Measurements from ENCODE around the gene HOXD8. TPM values are rescaled to one million over a fixed set of nuclear protein-coding genes. Genes with fewer than 3 reads are reported as not detected.

HOXD8 gene
- total RNA-seq, 2 experiments from 2014 or later, result not detected

DNA sequence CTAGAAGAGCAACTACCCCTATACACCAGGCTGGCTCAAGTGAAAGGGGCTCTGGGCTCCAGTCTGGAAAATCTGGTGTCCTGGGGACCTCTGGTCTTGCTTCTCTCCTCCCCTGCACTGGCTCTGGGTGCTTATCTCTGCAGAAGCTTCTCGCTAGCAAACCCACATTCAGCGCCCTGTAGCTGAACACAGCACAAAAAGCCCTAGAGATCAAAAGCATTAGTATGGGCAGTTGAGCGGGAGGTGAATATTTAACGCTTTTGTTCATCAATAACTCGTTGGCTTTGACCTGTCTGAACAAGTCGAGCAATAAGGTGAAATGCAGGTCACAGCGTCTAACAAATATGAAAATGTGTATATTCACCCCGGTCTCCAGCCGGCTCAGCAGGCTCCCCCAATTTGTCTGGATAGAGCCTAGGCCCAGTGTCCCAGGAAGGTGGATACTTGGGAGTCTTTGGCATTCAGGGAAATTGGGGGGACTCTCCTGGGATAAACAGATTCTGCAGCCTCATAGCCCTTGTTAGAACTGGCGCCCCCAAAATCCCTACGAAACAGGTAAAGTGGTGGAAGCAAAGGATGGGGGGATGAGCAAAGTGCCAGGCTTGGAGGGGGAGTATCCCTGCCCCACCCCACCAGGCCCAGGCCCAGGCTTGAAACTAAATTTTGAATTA, 19.4 kb downstream of the HOXD8 start:
- Mint-ChIP-seq H3K9me3 (ENCODE audit: low read depth) (no peaks in the 10 kb centered on the region), H3K4me3 (no peak overlapping the region), H3K4me1 (no peaks in the 10 kb centered on the region), H3K27ac (no peak overlapping the region), H3K27me3 (peaks cover 93% of the 10 kb centered on the region), H3K36me3 (no peaks in the 10 kb centered on the region)
- DNase-seq, result no peak
- CTCF ChIA-PET, result no interaction called here
- ATAC-seq, result no peak

DNA sequence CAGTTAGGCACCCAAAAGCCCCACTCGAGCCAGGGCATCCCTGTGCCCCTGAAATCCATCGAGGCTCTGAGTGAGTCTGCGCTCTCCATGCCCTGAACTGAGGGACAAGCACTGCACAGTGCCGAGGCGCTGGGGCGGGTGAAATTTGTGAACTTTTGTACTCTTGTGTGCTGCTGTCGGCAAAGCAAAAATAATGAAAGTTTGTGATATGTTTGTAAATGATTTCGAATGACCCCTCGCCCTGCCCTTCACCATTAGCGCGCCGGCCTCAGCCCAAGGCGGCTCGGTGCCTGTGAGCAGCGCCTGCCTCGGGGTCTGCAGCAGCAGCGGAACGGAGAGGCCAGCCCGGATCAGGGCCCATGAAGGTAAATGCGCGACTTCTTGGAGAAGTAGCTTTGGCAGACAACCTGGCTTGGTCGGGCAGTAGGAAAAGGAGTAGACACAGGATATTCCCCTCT, 20.0 kb downstream of the HOXD8 start:
- no peak overlapping the region for H3K27ac Mint-ChIP-seq
- ATAC-seq, result no peak
- H3K4me1 Mint-ChIP-seq, result no peaks in the 10 kb centered on the region
- H3K27me3 Mint-ChIP-seq, result peaks cover 95% of the 10 kb centered on the region
- CTCF ChIA-PET, result interaction anchor here (1.9 kb wide), 1 partner anchor 22 kb away, joined by 4 read pairs; no protein-coding TSS in a partner anchor
- DNase-seq, result no peak
- H3K36me3 Mint-ChIP-seq, result no peaks in the 10 kb centered on the region
- H3K9me3 Mint-ChIP-seq (ENCODE audit: low read depth), result no peaks in the 10 kb centered on the region
- no peak overlapping the region for H3K4me3 Mint-ChIP-seq

DNA sequence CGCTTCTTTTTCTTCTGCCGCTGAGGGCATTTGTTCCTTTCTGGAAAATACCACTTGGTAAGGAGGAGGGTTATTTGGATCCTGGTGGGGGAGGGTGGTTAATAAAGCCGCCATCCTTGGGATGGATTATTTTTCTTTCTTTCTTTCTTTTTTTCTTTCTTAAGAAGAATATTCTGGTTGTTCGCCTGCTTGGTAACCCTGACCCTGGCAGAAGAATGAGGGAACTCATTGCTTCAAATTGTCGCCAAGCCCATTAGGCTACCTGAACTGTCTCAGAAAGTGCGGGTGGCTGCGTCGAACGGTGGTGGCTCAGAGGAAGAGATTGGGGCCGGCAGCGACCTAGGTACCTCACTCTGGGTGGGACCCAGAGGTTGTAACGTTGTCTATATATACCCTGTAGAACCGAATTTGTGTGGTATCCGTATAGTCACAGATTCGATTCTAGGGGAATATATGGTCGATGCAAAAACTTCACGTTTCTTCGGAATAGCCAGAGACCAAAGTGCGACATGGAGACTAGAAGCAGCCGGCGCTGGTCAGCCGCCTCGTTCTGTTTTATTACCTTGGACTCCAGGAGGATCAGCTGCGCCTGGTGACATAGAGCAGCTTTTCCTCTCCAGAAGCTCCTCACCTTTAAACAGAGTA, 20.6 kb downstream of the HOXD8 start:
- Mint-ChIP-seq H3K9me3 (ENCODE audit: low read depth) (no peaks in the 10 kb centered on the region), H3K27me3 (peaks cover 95% of the 10 kb centered on the region), H3K4me1 (no peaks in the 10 kb centered on the region), H3K27ac (no peak overlapping the region), H3K36me3 (no peaks in the 10 kb centered on the region), H3K4me3 (no peak overlapping the region)
- DNase-seq (no peak), ATAC-seq (no peak)
- CTCF ChIA-PET, result interaction anchor here (1.9 kb wide), 2 partner anchors 9 to 23 kb away, joined by 4 to 15 read pairs; no protein-coding TSS in a partner anchor

DNA sequence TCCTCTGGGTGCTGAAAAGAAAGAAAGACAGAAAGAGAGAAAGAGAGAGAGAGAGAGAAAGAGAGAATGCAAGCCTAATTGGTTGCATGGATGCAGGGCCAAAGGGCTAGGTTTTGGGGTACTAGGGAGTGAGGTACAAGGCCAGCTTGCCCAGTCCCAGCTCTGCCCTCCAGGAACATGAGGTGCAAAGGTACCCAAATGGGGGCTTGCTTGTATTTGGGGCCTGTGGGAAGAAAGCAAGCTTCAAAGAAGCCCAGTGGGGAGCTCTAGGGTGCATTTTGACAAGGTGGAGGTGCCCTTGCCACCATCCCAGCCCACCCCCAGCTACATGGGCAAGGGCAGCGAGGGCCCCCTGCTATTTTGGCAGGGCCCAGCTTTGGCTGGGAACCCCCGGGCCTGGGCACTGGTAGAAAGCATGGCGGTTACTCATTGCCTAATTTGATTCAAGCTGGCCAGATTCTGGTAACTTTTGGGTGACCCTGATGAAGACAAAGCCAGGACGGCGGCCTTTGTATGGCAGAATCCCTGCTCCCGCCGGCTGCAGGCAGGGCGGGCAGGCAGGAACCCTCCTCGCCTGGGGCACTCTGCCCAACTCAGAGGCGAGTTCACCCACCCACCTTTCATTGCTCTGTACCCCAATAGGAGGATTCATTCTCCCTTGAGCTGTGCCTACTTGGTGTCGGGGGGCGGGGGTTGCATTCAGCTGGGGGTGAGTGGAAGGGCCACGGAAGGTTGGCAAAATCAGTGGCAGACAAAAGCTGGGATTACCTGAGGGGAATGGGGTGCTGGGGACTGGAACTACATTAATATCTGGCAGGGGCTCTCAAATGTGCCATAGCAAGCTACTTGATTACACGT, 21.3 kb downstream of the HOXD8 start:
- Mint-ChIP-seq H3K36me3 (no peaks in the 10 kb centered on the region), H3K27ac (no peak overlapping the region)

DNA sequence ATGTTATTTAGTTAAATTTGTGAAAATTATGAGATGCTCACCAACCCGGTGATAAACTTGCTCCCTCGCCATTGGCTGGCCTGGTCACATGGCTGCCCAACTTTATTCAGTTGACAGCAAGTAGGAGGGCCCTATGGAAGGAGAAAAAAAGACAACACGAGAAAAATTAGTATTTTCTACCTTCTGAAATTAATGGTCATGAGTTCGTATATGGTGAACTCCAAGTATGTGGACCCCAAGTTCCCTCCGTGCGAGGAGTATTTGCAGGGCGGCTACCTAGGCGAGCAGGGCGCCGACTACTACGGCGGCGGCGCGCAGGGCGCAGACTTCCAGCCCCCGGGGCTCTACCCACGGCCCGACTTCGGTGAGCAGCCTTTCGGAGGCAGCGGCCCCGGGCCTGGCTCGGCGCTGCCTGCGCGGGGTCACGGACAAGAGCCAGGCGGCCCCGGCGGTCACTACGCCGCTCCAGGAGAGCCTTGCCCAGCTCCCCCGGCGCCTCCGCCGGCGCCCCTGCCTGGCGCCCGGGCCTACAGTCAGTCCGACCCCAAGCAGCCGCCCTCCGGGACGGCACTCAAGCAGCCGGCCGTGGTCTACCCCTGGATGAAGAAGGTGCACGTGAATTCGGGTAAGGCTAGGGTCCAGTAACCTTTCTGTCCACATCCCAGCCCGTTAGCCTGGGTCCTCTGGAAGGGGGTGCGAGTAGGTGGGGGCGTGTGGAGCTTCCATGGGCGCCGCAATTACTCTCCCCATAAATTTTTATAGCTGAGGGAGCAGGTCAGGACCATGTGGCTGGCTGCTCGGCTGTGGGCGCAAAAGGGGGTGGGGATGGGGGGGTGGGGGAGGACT, 22.2 kb downstream of the HOXD8 start, which contains the start of gene HOXD4:
HOXD4 (plus strand) TSS at position 109 of the 846 bp plus-strand sequence; CDS start at position 193, 84 bp downstream.
- DNase-seq, result no peak
- peaks cover 95% of the 10 kb centered on the region for H3K27me3 Mint-ChIP-seq
- H3K36me3 Mint-ChIP-seq, result no peaks in the 10 kb centered on the region
- CTCF ChIA-PET, result interaction anchor here (1.1 to 1.9 kb wide), 3 partner anchors 11 to 25 kb away, joined by 3 to 15 read pairs (median 4); no protein-coding TSS in a partner anchor
- no peaks in the 10 kb centered on the region for H3K9me3 Mint-ChIP-seq (ENCODE audit: low read depth)
- ATAC-seq, result no peak
- H3K4me3 Mint-ChIP-seq, result no peak within 1 kb of the TSS
- H3K27ac Mint-ChIP-seq, result no peak within 1 kb of the TSS
- H3K4me1 Mint-ChIP-seq, result no peaks in the 10 kb centered on the region

More for the DNA sequence above, 21.3 kb downstream of the HOXD8 start:
- H3K4me1 Mint-ChIP-seq, result no peaks in the 10 kb centered on the region
- H3K27me3 Mint-ChIP-seq, result peaks cover 95% of the 10 kb centered on the region
- no peak overlapping the region for H3K4me3 Mint-ChIP-seq
- ATAC-seq, result no peak
- no peaks in the 10 kb centered on the region for H3K9me3 Mint-ChIP-seq (ENCODE audit: low read depth)
- CTCF ChIA-PET, result interaction anchor here (1.9 kb wide), 2 partner anchors 10 to 24 kb away, joined by 4 to 15 read pairs; no protein-coding TSS in a partner anchor
- no peak for DNase-seq

DNA sequence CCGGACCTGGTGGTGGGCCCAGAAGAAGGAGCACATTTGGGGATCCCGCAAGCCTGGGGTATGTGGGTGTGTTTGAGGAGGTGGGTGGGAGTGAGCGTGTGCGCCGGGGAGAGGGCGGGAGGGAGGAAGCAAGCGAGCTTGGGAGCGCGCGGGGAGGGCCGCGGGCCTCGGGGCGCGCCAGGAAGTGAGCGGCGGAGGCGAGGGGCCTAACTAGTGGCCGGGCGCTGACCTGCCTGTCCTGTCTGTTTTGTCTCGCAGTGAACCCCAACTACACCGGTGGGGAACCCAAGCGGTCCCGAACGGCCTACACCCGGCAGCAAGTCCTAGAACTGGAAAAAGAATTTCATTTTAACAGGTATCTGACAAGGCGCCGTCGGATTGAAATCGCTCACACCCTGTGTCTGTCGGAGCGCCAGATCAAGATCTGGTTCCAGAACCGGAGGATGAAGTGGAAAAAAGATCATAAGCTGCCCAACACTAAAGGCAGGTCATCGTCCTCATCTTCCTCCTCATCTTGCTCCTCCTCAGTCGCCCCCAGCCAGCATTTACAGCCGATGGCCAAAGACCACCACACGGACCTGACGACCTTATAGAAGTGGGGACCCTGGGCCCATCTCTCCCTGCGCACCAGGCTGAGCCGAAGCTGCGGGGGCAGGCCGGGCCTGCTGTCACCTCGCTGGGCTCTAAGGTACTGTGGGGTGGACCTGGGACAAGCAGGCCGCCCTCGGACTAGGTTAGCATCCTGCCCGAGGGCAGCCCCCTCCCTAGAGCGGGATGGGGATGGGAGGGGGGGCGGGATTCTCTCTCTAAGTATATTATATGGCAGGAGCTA, 23.1 kb downstream of the HOXD8 start:
- H3K27ac Mint-ChIP-seq, result no peak overlapping the region
- CTCF ChIA-PET, result interaction anchor here (1.1 to 1.3 kb wide), 2 partner anchors 20 to 401 kb away, joined by 3 to 4 read pairs; no protein-coding TSS in a partner anchor
- ATAC-seq, result no peak

DNA sequence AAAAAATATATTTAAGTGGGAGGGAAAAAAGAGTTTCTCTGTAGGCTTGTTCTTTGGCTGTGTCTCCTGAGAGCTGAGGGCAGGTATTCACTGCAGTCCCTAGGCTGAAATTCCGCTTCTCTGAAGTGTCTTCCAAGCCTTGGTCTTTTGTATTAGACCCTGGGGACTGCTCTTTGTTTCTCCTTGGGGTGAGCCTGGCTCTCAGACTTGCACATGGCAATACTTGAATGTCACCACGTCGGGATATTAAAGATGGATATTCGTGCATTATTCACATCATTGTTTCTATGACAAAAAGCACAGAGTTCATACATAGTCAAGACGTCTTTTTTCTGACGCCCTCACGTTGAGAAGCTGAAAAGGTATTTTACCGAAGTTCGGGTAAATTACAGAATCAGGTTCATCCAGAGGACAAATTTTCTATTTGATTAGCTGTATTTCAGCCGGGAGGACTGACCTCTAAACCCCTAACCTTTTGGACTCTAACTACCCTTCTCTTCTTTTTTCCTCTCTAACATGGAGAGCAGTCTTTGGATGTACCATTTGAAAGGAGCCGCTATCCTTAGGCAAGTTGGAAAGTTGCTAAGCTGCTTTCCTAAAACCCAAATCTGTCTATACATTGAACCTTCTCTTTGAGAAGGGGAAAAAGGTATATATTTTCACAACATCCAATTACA, 25.2 kb downstream of the HOXD8 start:
- CTCF ChIA-PET, result interaction anchor here (1.1 to 2.7 kb wide), 4 partner anchors 10 to 400 kb away, joined by 4 to 14 read pairs (median 6); no protein-coding TSS in a partner anchor
- DNase-seq, result no peak
- Mint-ChIP-seq H3K27ac (no peak overlapping the region), H3K4me1 (peaks cover 4% of the 10 kb centered on the region), H3K4me3 (no peak overlapping the region), H3K27me3 (peaks cover 87% of the 10 kb centered on the region), H3K9me3 (ENCODE audit: low read depth) (no peaks in the 10 kb centered on the region), H3K36me3 (peaks cover 2% of the 10 kb centered on the region)
- no peak for ATAC-seq

More for the DNA sequence above, 23.1 kb downstream of the HOXD8 start:
- DNase-seq, result no peak
- Mint-ChIP-seq H3K4me3 (no peak overlapping the region), H3K9me3 (ENCODE audit: low read depth) (no peaks in the 10 kb centered on the region), H3K36me3 (no peaks in the 10 kb centered on the region), H3K4me1 (peaks cover 2% of the 10 kb centered on the region), H3K27me3 (peaks cover 91% of the 10 kb centered on the region)

DNA sequence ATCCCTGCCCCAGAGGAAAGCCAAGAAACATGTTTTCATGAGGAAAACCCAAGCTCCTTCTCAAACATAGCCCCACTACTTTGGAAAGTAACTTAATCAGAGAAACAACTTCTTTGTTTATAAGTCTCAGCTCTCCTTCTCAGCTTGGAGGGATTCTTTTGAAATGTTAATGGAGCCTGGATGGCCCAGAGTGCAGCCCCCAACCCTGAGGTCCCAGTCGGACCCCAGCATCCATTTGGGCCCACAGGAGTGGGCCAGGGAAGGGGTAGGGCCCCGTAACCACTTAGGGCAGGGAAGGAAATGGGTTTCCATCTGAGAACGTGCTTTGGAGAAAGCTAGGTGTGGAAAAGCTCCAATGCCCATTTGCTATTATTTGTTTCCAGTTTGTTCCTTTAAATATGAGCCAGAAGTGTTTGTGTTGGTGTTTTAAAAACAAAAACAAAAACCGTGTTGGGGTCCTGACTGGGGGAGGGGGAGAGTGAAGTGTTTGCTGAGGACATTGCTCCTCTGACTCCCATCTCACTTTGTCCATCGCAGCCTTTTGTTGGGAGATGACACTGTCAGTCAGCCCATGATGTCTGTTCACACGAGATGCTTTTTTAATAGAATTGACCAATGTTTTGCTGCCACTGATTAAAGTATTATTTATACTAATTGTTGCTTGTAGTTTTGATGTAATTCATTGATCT, 26.0 kb downstream of the HOXD8 start:
- Mint-ChIP-seq H3K27me3 (peaks cover 87% of the 10 kb centered on the region), H3K27ac (no peak overlapping the region), H3K36me3 (peaks cover 2% of the 10 kb centered on the region), H3K9me3 (ENCODE audit: low read depth) (no peaks in the 10 kb centered on the region), H3K4me1 (peaks cover 4% of the 10 kb centered on the region), H3K4me3 (no peak overlapping the region)
- DNase-seq, result no peak
- no peak for ATAC-seq
- CTCF ChIA-PET, result interaction anchor here (1.0 to 2.7 kb wide), 6 partner anchors 15 to 482 kb away, joined by 3 to 14 read pairs (median 4); no protein-coding TSS in a partner anchor

DNA sequence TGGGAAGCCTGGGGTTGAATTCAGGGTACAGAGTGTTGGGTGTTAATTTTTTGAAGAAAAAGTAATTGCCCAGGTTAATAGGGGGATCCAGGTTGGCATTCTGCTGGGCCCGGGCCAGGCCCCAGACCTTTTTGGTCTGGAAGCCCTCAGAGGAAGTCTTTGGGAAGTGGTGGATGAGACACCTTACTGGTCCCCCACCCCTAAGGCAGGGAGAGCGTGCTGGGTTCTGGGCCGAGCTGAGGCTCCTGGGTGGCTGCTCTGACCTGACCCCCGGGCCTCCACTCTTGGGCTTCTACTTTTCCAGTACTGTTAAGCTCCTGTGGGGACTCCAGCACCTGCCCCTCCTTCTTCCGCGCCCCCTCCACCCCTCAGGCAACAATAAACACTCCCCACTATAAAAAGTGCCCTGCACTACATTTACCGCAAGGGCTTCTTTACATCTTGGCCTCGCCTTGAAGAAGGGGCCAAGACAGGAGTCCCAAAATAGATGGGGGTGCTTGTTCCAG, 26.8 kb downstream of the HOXD8 start:
- CTCF ChIA-PET, result interaction anchor here (1.0 to 2.7 kb wide), 4 partner anchors 16 to 482 kb away, joined by 3 to 7 read pairs (median 3); no protein-coding TSS in a partner anchor
- no peak overlapping the region for H3K4me3 Mint-ChIP-seq
- no peak for DNase-seq
- H3K9me3 Mint-ChIP-seq (ENCODE audit: low read depth), result no peaks in the 10 kb centered on the region
- no peak for ATAC-seq
- peaks cover 87% of the 10 kb centered on the region for H3K27me3 Mint-ChIP-seq
- H3K4me1 Mint-ChIP-seq, result peaks cover 4% of the 10 kb centered on the region
- H3K27ac Mint-ChIP-seq, result no peak overlapping the region
- H3K36me3 Mint-ChIP-seq, result peaks cover 2% of the 10 kb centered on the region

DNA sequence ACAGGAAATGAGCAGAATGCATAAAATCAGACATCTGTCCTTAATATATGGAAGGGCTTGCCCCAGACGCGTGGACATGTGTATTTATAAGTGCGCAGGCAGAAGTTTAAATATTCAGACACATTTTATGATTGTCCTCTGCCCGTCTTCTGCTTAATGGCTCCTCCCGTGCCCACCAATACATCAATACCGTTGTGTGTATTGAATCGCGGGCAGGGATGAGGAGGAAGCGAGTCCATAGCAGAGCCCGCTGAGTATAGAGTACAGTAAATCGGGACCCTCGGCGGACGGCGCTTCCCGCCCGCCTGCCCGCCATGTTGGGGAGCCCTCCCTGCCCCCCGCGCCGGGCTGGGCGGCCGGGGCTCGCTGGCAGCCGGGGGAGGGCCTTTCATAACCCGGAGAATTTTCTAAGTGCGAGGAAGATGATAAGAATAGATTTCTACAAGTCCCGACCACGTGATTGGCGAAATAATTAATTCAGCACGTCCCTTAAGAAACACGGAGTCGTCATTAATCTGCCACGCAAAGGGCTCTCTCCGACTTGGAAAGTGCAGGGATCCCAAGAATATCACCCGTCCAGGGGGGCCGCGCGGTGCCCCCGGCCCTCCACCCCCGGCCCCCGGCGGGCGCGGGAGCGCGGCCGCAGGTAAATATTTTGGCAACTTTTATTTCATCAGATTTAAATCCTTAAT, 27.4 kb downstream of the HOXD8 start, which contains the start of gene HOXD3:
HOXD3 (plus strand) TSS at position 501 of the 692 bp plus-strand sequence. CDS start 11,808 bp downstream, outside the sequence.
- H3K27me3 Mint-ChIP-seq, result peaks cover 88% of the 10 kb centered on the region
- no peak within 1 kb of the TSS for H3K4me3 Mint-ChIP-seq
- no peaks in the 10 kb centered on the region for H3K9me3 Mint-ChIP-seq (ENCODE audit: low read depth)
- H3K4me1 Mint-ChIP-seq, result peaks cover 4% of the 10 kb centered on the region
- H3K27ac Mint-ChIP-seq, result peak within 1 kb of the TSS; percentile 22
- CTCF ChIA-PET, result interaction anchor here (1.6 kb wide), 1 partner anchor 481 kb away, joined by 3 read pairs; no protein-coding TSS in a partner anchor
- no peak for DNase-seq
- H3K36me3 Mint-ChIP-seq, result peaks cover 2% of the 10 kb centered on the region
- ATAC-seq, result no peak
